HEK293 (cell line): ENCODE measurements around the gene MLEC.
A peak's percentile ranks its signal among the peaks of the same experiment; 100 is the strongest.

Experiments
- KLF10 ChIP-seq: fragments of 450-650 bp; IDR thresholded peaks from 2 replicates; pipeline ENCODE4 v1.5.1; 2018; ENCODE audit warnings: missing biosample characterization, mild to moderate bottlenecking, missing genetic modification characterization
- MEIS1 ChIP-seq: sonication (generic); formaldehyde crosslinking; IDR thresholded peaks from 2 replicates; pipeline ENCODE4 v1.8.1; 2022; ENCODE audit warnings: missing genetic modification reagents, mild to moderate bottlenecking, borderline replicate concordance
- MZF1 ChIP-seq: fragments of 450-650 bp; formaldehyde crosslinking; IDR thresholded peaks from 2 replicates; pipeline ENCODE4 v1.5.1; 2017; ENCODE audit warnings: missing biosample characterization, missing genetic modification characterization, borderline replicate concordance
- PRDM4 ChIP-seq: fragments of 450-650 bp; formaldehyde crosslinking; IDR thresholded peaks from 2 replicates; pipeline ENCODE4 v1.5.1; 2017; ENCODE audit warnings: missing biosample characterization, missing genetic modification characterization
- PRDM6 ChIP-seq: fragments of 450-650 bp; formaldehyde crosslinking; IDR thresholded peaks from 2 replicates; pipeline ENCODE4 v1.5.1; 2017; ENCODE audit warnings: missing biosample characterization, missing genetic modification characterization
- SP7 ChIP-seq: fragments of 450-650 bp; formaldehyde crosslinking; IDR thresholded peaks from 2 replicates; pipeline ENCODE4 v1.5.1; 2016; ENCODE audit warnings: missing biosample characterization, missing genetic modification characterization
- ZEB2 ChIP-seq: fragments of 450-650 bp; formaldehyde crosslinking; IDR thresholded peaks from 2 replicates; pipeline ENCODE4 v1.5.1; 2016; ENCODE audit warnings: missing biosample characterization, missing genetic modification characterization
- ZNF112 ChIP-seq: fragments of 450-650 bp; formaldehyde crosslinking; IDR thresholded peaks from 2 replicates; pipeline ENCODE4 v1.5.0; 2017; ENCODE audit warnings: missing biosample characterization, missing genetic modification characterization
- ZNF114 ChIP-seq: fragments of 450-650 bp; formaldehyde crosslinking; IDR thresholded peaks from 2 replicates; pipeline ENCODE4 v1.5.0; 2017; ENCODE audit warnings: missing biosample characterization, missing genetic modification characterization
- ZNF132 ChIP-seq: fragments of 450-650 bp; formaldehyde crosslinking; IDR thresholded peaks from 2 replicates; pipeline ENCODE4 v1.5.1; 2017; ENCODE audit warnings: missing biosample characterization, missing genetic modification characterization, borderline replicate concordance
- ZNF133 ChIP-seq: fragments of 450-650 bp; formaldehyde crosslinking; IDR thresholded peaks from 2 replicates; pipeline ENCODE4 v1.5.1; 2016; ENCODE audit warnings: missing biosample characterization, missing genetic modification characterization
- ZNF138 ChIP-seq: fragments of 450-650 bp; formaldehyde crosslinking; IDR thresholded peaks from 2 replicates; pipeline ENCODE4 v1.5.1; 2016; ENCODE audit warnings: missing biosample characterization, missing genetic modification characterization, borderline replicate concordance
- ZNF19 ChIP-seq: fragments of 450-650 bp; formaldehyde crosslinking; IDR thresholded peaks from 2 replicates; pipeline ENCODE4; 2016; ENCODE audit warnings: missing biosample characterization, missing genetic modification characterization, low read depth
- ZNF274 ChIP-seq, 2 experiments: fragments of 200-500 bp in 1 of 2; fragments of 450-650 bp in 1 of 2; sonication (Bioruptor generic) in 1 of 2; formaldehyde crosslinking in 1 of 2; IDR thresholded peaks; 2 replicates each; pipeline versions ENCODE4 v1.5.1 to v1.6.1; 2014 to 2016; ENCODE audit warnings: borderline replicate concordance in 1 of 2, inconsistent platforms in 1 of 2, low read length in 1 of 2, missing biosample characterization in 1 of 2, missing genetic modification characterization in 1 of 2
- ZNF350 ChIP-seq: fragments of 450-650 bp; formaldehyde crosslinking; IDR thresholded peaks from 2 replicates; pipeline ENCODE4 v1.5.0; 2017; ENCODE audit warnings: missing biosample characterization, mild to moderate bottlenecking, missing genetic modification characterization
- ZNF37A ChIP-seq: fragments of 450-650 bp; IDR thresholded peaks from 2 replicates; pipeline ENCODE4 v1.5.1; 2018; ENCODE audit warnings: missing biosample characterization, missing genetic modification characterization
- ZNF391 ChIP-seq: fragments of 450-650 bp; formaldehyde crosslinking; IDR thresholded peaks from 2 replicates; pipeline ENCODE4 v1.5.1; 2016; ENCODE audit warnings: low read depth, missing biosample characterization, missing genetic modification characterization, borderline replicate concordance
- ZNF423 ChIP-seq: fragments of 450-650 bp; formaldehyde crosslinking; IDR thresholded peaks from 2 replicates; pipeline ENCODE4 v1.5.1; 2016; ENCODE audit warnings: missing biosample characterization, missing genetic modification characterization
- ZNF426 ChIP-seq: fragments of 450-650 bp; formaldehyde crosslinking; IDR thresholded peaks from 2 replicates; pipeline ENCODE4 v1.5.1; 2017; ENCODE audit warnings: missing biosample characterization, missing genetic modification characterization, mild to moderate bottlenecking, inconsistent platforms, moderate library complexity
- ZNF433 ChIP-seq: fragments of 450-650 bp; formaldehyde crosslinking; IDR thresholded peaks from 2 replicates; pipeline ENCODE4 v1.5.1; 2016; ENCODE audit warnings: missing biosample characterization, missing genetic modification characterization, low read depth
- ZNF514 ChIP-seq: fragments of 450-650 bp; formaldehyde crosslinking; IDR thresholded peaks from 2 replicates; pipeline ENCODE4 v1.5.1; 2016; ENCODE audit warnings: missing biosample characterization, missing genetic modification characterization
- ZNF521 ChIP-seq: fragments of 450-650 bp; formaldehyde crosslinking; IDR thresholded peaks from 2 replicates; pipeline ENCODE4 v1.5.1; 2017; ENCODE audit warnings: missing biosample characterization, mild to moderate bottlenecking, missing genetic modification characterization
- ZNF600 ChIP-seq: fragments of 450-650 bp; formaldehyde crosslinking; IDR thresholded peaks from 2 replicates; pipeline ENCODE4 v1.5.1; 2016; ENCODE audit warnings: missing biosample characterization, missing genetic modification characterization
- ZNF670 ChIP-seq: fragments of 450-650 bp; formaldehyde crosslinking; IDR thresholded peaks from 2 replicates; pipeline ENCODE4 v1.5.1; 2016; ENCODE audit warnings: missing biosample characterization, missing genetic modification characterization, low read depth
- ZNF701 ChIP-seq: fragments of 450-650 bp; formaldehyde crosslinking; IDR thresholded peaks from 2 replicates; pipeline ENCODE4 v1.5.1; 2016; ENCODE audit warnings: missing biosample characterization, missing genetic modification characterization
- ZNF747 ChIP-seq: fragments of 450-650 bp; formaldehyde crosslinking; IDR thresholded peaks from 2 replicates; pipeline ENCODE4 v1.5.1; 2016; ENCODE audit warnings: missing biosample characterization, missing genetic modification characterization
- ZNF776 ChIP-seq: fragments of 450-650 bp; formaldehyde crosslinking; IDR thresholded peaks from 2 replicates; pipeline ENCODE4 v1.5.0; 2017; ENCODE audit warnings: missing biosample characterization, missing genetic modification characterization, borderline replicate concordance
- ZSCAN5A ChIP-seq: fragments of 450-650 bp; formaldehyde crosslinking; IDR thresholded peaks from 2 replicates; pipeline ENCODE4 v1.5.1; 2016; ENCODE audit warnings: missing biosample characterization, missing genetic modification characterization
- TF ChIP-seq, protein P1 (sequence below): fragments of 450-650 bp; formaldehyde crosslinking; optimal IDR thresholded peaks from 2 replicates; pipeline ENCODE3; 2016; ENCODE audit warnings: missing biosample characterization, mild to moderate bottlenecking, missing genetic modification characterization
- TF ChIP-seq, protein P2 (sequence below): fragments of 450-650 bp; formaldehyde crosslinking; IDR thresholded peaks from 2 replicates; pipeline ENCODE4 v1.5.1; 2016; ENCODE audit warnings: missing biosample characterization, missing genetic modification characterization, low read depth

MLEC gene

GRCh38 chr12:120725659-120726509 lies 38.9 kb downstream of the MLEC start, which contains the start of gene ACADS (continued):
- TF ChIP-seq ZNF274 (IDR thresholded peaks at IDR 0.05; ENCODE audit: low read length): no peak
- TF ChIP-seq ZNF274 (tag by site-specific recombination; IDR thresholded peaks at IDR 0.05; ENCODE audit: borderline replicate concordance): no peak
- TF ChIP-seq SP7: peak; percentile 70; the same call in 1 of the 2 replicates
- TF ChIP-seq ZSCAN5A (tag by site-specific recombination): peak; percentile 46; the same call in 1 of the 2 replicates
- TF ChIP-seq ZNF138 (tag by site-specific recombination): no peak
- no peak for TF ChIP-seq ZNF701 (tag by site-specific recombination)
- TF ChIP-seq ZEB2 (tag by site-specific recombination): peak; percentile 76
- no peak for TF ChIP-seq ZNF514 (tag by site-specific recombination)
- TF ChIP-seq ZNF132 (tag by site-specific recombination): no peak
- TF ChIP-seq MEIS1 (CRISPR knock-in tag): no peak
- no peak for TF ChIP-seq ZNF776
- 0 out of 2 replicates have a peak, but pooled peaks have one; percentile 53 for TF ChIP-seq KLF10 (tag by site-specific recombination)
- no peak for TF ChIP-seq ZNF391 (tag by site-specific recombination)
- TF ChIP-seq ZNF133 (tag by site-specific recombination): no peak
- TF ChIP-seq ZNF670 (tag by site-specific recombination): no peak
- TF ChIP-seq ZNF112 (tag by site-specific recombination): no peak
- TF ChIP-seq PRDM4 (tag by site-specific recombination): peak; percentile 41; the same call in 1 of the 2 replicates
- no peak for TF ChIP-seq ZNF114 (tag by site-specific recombination)
- TF ChIP-seq, protein P1, sequence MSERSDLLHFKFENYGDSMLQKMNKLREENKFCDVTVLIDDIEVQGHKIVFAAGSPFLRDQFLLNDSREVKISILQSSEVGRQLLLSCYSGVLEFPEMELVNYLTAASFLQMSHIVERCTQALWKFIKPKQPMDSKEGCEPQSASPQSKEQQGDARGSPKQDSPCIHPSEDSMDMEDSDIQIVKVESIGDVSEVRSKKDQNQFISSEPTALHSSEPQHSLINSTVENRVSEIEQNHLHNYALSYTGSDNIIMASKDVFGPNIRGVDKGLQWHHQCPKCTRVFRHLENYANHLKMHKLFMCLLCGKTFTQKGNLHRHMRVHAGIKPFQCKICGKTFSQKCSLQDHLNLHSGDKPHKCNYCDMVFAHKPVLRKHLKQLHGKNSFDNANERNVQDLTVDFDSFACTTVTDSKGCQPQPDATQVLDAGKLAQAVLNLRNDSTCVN (tag by site-specific recombination): peak; percentile 92
- no peak for TF ChIP-seq MZF1
- no peak for TF ChIP-seq ZNF521 (tag by site-specific recombination)
- TF ChIP-seq PRDM6: no peak
- no peak for TF ChIP-seq ZNF423
- TF ChIP-seq ZNF350 (tag by site-specific recombination): no peak
- no peak for TF ChIP-seq ZNF19 (tag by site-specific recombination)
- TF ChIP-seq ZNF600 (tag by site-specific recombination): peak; percentile 97
- TF ChIP-seq, protein P2, sequence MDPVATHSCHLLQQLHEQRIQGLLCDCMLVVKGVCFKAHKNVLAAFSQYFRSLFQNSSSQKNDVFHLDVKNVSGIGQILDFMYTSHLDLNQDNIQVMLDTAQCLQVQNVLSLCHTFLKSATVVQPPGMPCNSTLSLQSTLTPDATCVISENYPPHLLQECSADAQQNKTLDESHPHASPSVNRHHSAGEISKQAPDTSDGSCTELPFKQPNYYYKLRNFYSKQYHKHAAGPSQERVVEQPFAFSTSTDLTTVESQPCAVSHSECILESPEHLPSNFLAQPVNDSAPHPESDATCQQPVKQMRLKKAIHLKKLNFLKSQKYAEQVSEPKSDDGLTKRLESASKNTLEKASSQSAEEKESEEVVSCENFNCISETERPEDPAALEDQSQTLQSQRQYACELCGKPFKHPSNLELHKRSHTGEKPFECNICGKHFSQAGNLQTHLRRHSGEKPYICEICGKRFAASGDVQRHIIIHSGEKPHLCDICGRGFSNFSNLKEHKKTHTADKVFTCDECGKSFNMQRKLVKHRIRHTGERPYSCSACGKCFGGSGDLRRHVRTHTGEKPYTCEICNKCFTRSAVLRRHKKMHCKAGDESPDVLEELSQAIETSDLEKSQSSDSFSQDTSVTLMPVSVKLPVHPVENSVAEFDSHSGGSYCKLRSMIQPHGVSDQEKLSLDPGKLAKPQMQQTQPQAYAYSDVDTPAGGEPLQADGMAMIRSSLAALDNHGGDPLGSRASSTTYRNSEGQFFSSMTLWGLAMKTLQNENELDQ (tag by site-specific recombination): no peak
- no peak for TF ChIP-seq ZNF747
- TF ChIP-seq ZNF433 (tag by site-specific recombination): no peak
- no peak for TF ChIP-seq ZNF37A (tag by site-specific recombination)
- TF ChIP-seq ZNF426 (tag by site-specific recombination): no peak
